ENCODE data around the gene MAML2. TPM values are rescaled to one million over a fixed set of nuclear protein-coding genes. Genes with fewer than 3 reads are reported as not detected.

MAML2 gene
- total RNA-seq, 2 experiments from 2014 or later: 23.9 to 37.1 TPM

DNA sequence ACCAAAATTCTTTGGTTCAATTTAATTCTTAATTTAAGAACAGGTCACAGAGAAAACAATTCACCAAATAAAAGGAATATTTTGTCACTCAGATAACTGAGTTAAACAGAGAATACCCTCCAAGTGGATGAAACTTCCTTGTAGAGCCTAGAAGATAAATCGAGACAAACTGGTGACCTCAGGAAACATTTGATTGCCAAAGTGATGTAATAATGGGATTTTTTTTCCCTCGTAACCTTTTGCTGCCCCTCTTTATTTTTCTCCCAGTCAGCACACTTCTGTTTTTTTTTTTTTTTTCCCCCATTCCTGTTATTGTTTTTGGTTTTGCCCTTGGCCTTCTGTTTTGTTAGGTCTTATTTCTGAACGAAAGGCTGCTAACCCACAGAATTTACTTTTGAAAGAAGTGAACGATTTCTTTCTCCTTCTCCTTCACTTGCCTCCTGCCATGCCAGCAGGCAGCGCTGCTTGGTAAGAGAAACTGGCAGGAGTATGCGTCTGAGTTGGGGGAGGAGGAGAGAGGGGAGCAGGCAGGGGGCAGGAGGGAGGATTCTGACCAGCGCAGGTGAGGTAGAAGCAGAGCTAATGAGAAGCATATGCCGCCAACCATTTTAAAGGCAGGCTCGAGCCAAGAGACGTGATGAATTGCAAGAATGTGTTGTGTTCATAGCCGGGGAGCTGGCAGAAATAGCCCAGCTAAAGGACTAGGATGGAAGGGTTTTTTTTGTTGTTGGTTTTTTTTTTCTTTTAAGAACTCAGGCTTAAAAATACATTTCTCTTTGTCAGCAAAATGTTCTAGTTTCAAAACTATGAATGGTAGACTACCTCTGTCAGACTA, 297.2 kb downstream of the MAML2 start:
- H3K27ac Mint-ChIP-seq: peak overlapping the region; percentile 81
- H3K4me3 Mint-ChIP-seq: no peak overlapping the region
- ChIA-PET CTCF (interaction anchor here (1.3 to 2.2 kb wide), 2 partner anchors 10 to 34 kb away, joined by 4 to 7 read pairs; no protein-coding TSS in a partner anchor), POLR2A (no interaction called here)
- H3K4me1 Mint-ChIP-seq: peaks cover 56% of the 10 kb centered on the region
- intact Hi-C loops (cut with DNase I, micrococcal nuclease): no loop called here
- no peaks in the 10 kb centered on the region for H3K9me3 Mint-ChIP-seq (ENCODE audit: low read depth)
- peaks cover 47% of the 10 kb centered on the region for H3K36me3 Mint-ChIP-seq (ENCODE audit: low read depth)
- DNase-seq: no peak
- no peak for ATAC-seq
- no peaks in the 10 kb centered on the region for H3K27me3 Mint-ChIP-seq

GRCh38 chr11:96044747-96045146, 298.2 kb downstream of the MAML2 start:
- POLR2A ChIA-PET: interaction anchor here (0.7 kb wide), 1 partner anchor 177 kb away, joined by 5 read pairs; no protein-coding TSS in a partner anchor

DNA sequence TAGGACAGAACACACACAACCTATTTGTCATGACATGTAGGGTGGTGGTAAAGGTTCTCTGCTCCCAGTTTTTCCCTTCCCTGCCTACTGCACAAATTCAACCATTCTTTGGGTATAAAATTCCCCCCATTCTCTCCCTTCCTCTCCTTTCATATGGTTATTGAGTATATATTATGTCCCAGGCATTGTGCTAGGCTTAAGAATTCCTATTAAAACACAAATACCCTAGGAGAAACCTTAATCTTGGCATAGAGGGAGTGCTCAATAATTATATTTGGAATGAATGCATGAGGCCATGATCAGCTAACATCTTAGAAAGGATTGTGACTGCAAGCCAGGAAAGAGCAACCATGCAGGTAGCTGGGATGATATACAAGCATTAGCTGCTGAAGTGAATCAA, 298.7 kb downstream of the MAML2 start:
- Mint-ChIP-seq H3K4me3 (no peak overlapping the region), H3K27me3 (no peaks in the 10 kb centered on the region), H3K36me3 (ENCODE audit: low read depth) (peaks cover 37% of the 10 kb centered on the region), H3K9me3 (ENCODE audit: low read depth) (no peaks in the 10 kb centered on the region), H3K27ac (peak overlapping the region; percentile 7), H3K4me1 (peaks cover 46% of the 10 kb centered on the region)
- ATAC-seq: no peak
- CTCF ChIA-PET: interaction anchor here (1.1 kb wide), 1 partner anchor 30 kb away, joined by 4 read pairs; no protein-coding TSS in a partner anchor
- no peak for DNase-seq
- POLR2A ChIA-PET: interaction anchor here (0.7 kb wide), 1 partner anchor 177 kb away, joined by 5 read pairs; no protein-coding TSS in a partner anchor
- intact Hi-C loops (cut with DNase I, micrococcal nuclease): no loop called here

More at GRCh38 chr11:96044747-96045146, 298.2 kb downstream of the MAML2 start:
- no peak for DNase-seq
- Mint-ChIP-seq H3K9me3 (ENCODE audit: low read depth) (no peaks in the 10 kb centered on the region), H3K4me1 (peaks cover 49% of the 10 kb centered on the region), H3K36me3 (ENCODE audit: low read depth) (peaks cover 40% of the 10 kb centered on the region), H3K4me3 (no peak overlapping the region), H3K27ac (no peak overlapping the region), H3K27me3 (no peaks in the 10 kb centered on the region)
- CTCF ChIA-PET: interaction anchor here (1.1 kb wide), 1 partner anchor 30 kb away, joined by 4 read pairs; no protein-coding TSS in a partner anchor
- intact Hi-C loops (cut with DNase I, micrococcal nuclease): no loop called here
- ATAC-seq: peak; percentile 83

GRCh38 chr11:96043291-96043690, 299.7 kb downstream of the MAML2 start:
- no peak overlapping the region for H3K4me3 Mint-ChIP-seq
- peaks cover 45% of the 10 kb centered on the region for H3K4me1 Mint-ChIP-seq
- H3K27ac Mint-ChIP-seq: no peak overlapping the region
- no peaks in the 10 kb centered on the region for H3K27me3 Mint-ChIP-seq
- intact Hi-C loops (cut with DNase I, micrococcal nuclease): no loop called here
- DNase-seq (no peak), ATAC-seq (no peak)
- ChIA-PET CTCF (interaction anchor here (0.6 kb wide), 1 partner anchor 296 kb away, joined by 3 read pairs; no protein-coding TSS in a partner anchor), POLR2A (no interaction called here)
- peaks cover 37% of the 10 kb centered on the region for H3K36me3 Mint-ChIP-seq (ENCODE audit: low read depth)
- H3K9me3 Mint-ChIP-seq (ENCODE audit: low read depth): no peaks in the 10 kb centered on the region

- ChIA-PET CTCF (no interaction called here), POLR2A (no interaction called here)
- intact Hi-C loops (cut with DNase I, micrococcal nuclease): no loop called here
- ATAC-seq (no peak), DNase-seq (no peak)
- H3K36me3 Mint-ChIP-seq (ENCODE audit: low read depth): peaks cover 29% of the 10 kb centered on the region
- H3K9me3 Mint-ChIP-seq (ENCODE audit: low read depth): no peaks in the 10 kb centered on the region
- no peaks in the 10 kb centered on the region for H3K27me3 Mint-ChIP-seq
- H3K4me1 Mint-ChIP-seq: peaks cover 35% of the 10 kb centered on the region
- H3K4me3 Mint-ChIP-seq: no peak overlapping the region
- H3K27ac Mint-ChIP-seq: no peak overlapping the region
Observed at GRCh38 chr11:96038046-96038445, 304.9 kb downstream of the MAML2 start.

GRCh38 chr11:96037405-96037949, 305.5 kb downstream of the MAML2 start:
- ChIA-PET POLR2A (no interaction called here), CTCF (interaction anchor here (0.7 to 1.6 kb wide), 3 partner anchors 13 to 352 kb away, joined by 3 to 7 read pairs (median 5); partner anchors contain the start of gene CCDC82)
- Mint-ChIP-seq H3K4me3 (no peak overlapping the region), H3K9me3 (ENCODE audit: low read depth) (no peaks in the 10 kb centered on the region), H3K36me3 (ENCODE audit: low read depth) (peaks cover 30% of the 10 kb centered on the region), H3K27me3 (no peaks in the 10 kb centered on the region), H3K4me1 (peaks cover 36% of the 10 kb centered on the region), H3K27ac (no peak overlapping the region)
- ATAC-seq: no peak
- intact Hi-C loops (cut with DNase I, micrococcal nuclease): no loop called here
- no peak for DNase-seq

GRCh38 chr11:96036863-96037262, 306.1 kb downstream of the MAML2 start:
- POLR2A ChIA-PET: no interaction called here
- Mint-ChIP-seq H3K9me3 (ENCODE audit: low read depth) (no peaks in the 10 kb centered on the region), H3K27me3 (no peaks in the 10 kb centered on the region), H3K4me3 (no peak overlapping the region), H3K4me1 (peaks cover 36% of the 10 kb centered on the region), H3K36me3 (ENCODE audit: low read depth) (peaks cover 28% of the 10 kb centered on the region), H3K27ac (no peak overlapping the region)
- no peak for DNase-seq
- CTCF ChIA-PET: interaction anchor here (0.6 to 1.6 kb wide), 3 partner anchors 12 to 237 kb away, joined by 3 to 7 read pairs (median 5); no protein-coding TSS in a partner anchor
- intact Hi-C loops (cut with DNase I, micrococcal nuclease): no loop called here
- no peak for ATAC-seq

DNA sequence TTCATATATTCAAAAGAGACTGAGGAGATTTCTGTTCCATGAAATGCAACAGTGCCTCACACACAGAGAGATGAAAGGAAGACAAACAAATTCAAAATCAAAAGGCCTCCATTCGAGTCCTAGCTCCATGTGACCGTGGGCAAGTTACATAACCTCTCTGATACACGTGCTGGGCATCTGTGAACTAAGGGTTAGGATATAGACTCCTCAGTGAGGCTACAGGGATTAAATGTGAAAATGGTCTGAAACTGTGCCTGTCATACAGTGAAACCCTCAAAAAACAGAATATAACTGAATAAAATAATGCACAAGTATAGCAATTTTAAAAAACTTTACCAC, 307.3 kb downstream of the MAML2 start:
- CTCF ChIA-PET: interaction anchor here (1.4 to 1.9 kb wide), 2 partner anchors 20 to 21 kb away, joined by 5 to 6 read pairs; no protein-coding TSS in a partner anchor
- Mint-ChIP-seq H3K36me3 (ENCODE audit: low read depth) (peaks cover 20% of the 10 kb centered on the region), H3K27ac (no peak overlapping the region), H3K4me1 (peaks cover 39% of the 10 kb centered on the region), H3K9me3 (ENCODE audit: low read depth) (no peaks in the 10 kb centered on the region), H3K27me3 (no peaks in the 10 kb centered on the region), H3K4me3 (no peak overlapping the region)
- intact Hi-C loops (cut with DNase I, micrococcal nuclease): no loop called here
- no peak for DNase-seq
- POLR2A ChIA-PET: no interaction called here
- ATAC-seq: no peak

DNA sequence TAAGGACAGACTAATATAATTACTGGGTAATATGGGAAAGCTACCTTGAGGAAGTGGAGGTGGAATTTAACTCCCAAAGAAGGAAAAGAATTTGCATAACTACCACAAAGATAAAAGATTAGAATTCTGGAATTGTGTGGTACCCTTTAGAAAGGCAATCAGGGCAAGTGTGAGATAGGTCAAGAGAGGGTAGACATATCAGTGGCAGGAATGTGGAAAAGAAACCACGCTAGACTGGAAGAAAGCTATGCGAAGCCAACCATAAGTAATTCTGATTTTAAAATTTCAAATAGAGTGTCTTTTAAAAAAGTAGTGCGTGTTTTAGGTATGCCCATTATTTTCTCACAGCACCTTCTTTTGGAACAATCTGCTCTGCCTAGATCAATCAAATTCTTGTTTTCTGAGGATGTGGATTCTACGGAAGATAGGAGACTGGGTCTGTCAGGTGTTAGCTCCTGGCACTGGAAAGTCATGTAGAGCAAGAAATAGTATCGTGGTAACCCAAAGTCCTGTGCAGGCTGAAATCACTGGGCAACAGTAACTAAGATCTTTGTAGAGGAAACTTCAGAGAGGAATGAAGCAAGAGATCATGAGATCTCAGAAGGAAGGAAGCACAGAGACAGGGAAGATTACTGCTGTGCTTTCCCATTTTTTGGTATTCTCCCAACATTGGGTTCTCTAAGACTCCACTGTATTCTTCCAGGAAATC, 307.8 kb downstream of the MAML2 start:
- ChIA-PET POLR2A (no interaction called here), CTCF (interaction anchor here (0.6 to 1.9 kb wide), 7 partner anchors 14 to 359 kb away, joined by 3 to 9 read pairs (median 4); no protein-coding TSS in a partner anchor)
- DNase-seq: no peak
- intact Hi-C loops (cut with DNase I, micrococcal nuclease): no loop called here
- Mint-ChIP-seq H3K9me3 (ENCODE audit: low read depth) (no peaks in the 10 kb centered on the region), H3K4me3 (no peak overlapping the region), H3K4me1 (peaks cover 42% of the 10 kb centered on the region), H3K27me3 (no peaks in the 10 kb centered on the region), H3K27ac (no peak overlapping the region), H3K36me3 (ENCODE audit: low read depth) (peaks cover 18% of the 10 kb centered on the region)
- ATAC-seq: no peak

DNA sequence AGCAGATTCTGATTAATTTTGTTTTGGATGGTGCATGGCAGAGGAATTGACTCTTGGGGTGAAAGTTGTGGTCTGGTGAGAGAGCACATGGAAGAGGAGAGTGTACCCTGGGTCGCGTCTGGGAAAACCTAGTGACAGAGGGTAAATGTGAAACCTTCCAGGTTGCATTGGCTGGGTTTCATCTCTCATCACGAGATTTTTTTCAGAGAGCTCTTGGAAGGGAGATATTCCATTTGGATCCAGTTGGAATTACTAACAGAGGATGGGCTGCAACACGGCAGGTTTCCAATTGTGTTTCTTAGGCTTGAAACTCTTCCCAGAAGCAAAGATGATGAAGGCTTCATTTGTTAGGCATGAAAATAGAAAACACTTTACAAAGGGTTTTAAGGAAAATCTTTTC, 309.4 kb downstream of the MAML2 start:
- CTCF ChIA-PET: interaction anchor here (0.9 to 1.2 kb wide), 3 partner anchors 22 to 257 kb away, joined by 3 read pairs; no protein-coding TSS in a partner anchor
- Mint-ChIP-seq H3K4me1 (peaks cover 56% of the 10 kb centered on the region), H3K27me3 (no peaks in the 10 kb centered on the region), H3K9me3 (ENCODE audit: low read depth) (no peaks in the 10 kb centered on the region), H3K36me3 (ENCODE audit: low read depth) (peaks cover 26% of the 10 kb centered on the region), H3K4me3 (no peak overlapping the region), H3K27ac (no peak overlapping the region)
- intact Hi-C loops (cut with DNase I, micrococcal nuclease): no loop called here
- DNase-seq: no peak
- ATAC-seq: no peak
- POLR2A ChIA-PET: no interaction called here

- no peaks in the 10 kb centered on the region for H3K27me3 Mint-ChIP-seq
- H3K4me1 Mint-ChIP-seq: peaks cover 57% of the 10 kb centered on the region
- H3K36me3 Mint-ChIP-seq (ENCODE audit: low read depth): peaks cover 27% of the 10 kb centered on the region
- CTCF ChIA-PET: interaction anchor here (0.9 to 1.2 kb wide), 2 partner anchors 21 to 257 kb away, joined by 3 read pairs; no protein-coding TSS in a partner anchor
- POLR2A ChIA-PET: interaction anchor here (0.6 kb wide), 1 partner anchor 310 kb away, joined by 3 read pairs; the partner anchor contains the start of gene MAML2
- intact Hi-C loops (cut with DNase I, micrococcal nuclease): no loop called here
- no peak overlapping the region for H3K27ac Mint-ChIP-seq
- DNase-seq: no peak
- H3K4me3 Mint-ChIP-seq: no peak overlapping the region
- no peaks in the 10 kb centered on the region for H3K9me3 Mint-ChIP-seq (ENCODE audit: low read depth)
- ATAC-seq: no peak
Observed at GRCh38 chr11:96033095-96033494, 309.9 kb downstream of the MAML2 start.

Measured in activated CD4-positive, alpha-beta T cell treated with anti-CD3 and anti-CD28 coated beads for 36 hours (primary cell).